ENCODE results near the gene NIPAL4. TPM values are rescaled to one million over a fixed set of nuclear protein-coding genes. Genes with fewer than 3 reads are reported as not detected.

The NIPAL4 gene
- total RNA-seq, 1 donor from 2014 or later, result 5.3 TPM

DNA sequence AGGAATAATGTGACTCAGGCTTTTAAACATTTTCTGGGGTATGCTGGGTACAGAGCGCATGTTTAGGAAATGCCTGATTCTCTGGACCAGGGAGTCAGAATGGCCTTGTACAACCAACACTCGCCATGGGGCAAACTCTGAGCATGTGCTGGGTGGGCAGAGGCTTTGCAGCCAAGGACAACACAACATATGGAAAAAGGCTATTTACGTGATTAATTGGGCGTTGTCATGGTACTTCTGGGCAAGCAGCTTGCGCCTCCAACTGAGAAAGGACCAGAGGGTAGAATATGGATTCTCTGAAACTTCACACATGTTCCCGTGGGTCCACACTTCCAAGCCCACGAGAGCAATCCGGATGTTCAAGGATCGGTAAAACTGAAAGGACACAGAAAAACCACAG, 49.1 kb downstream of the NIPAL4 start:
- DNase-seq (ENCODE audit: low read depth) (no peak), FAIRE-seq (no peak)
- Histone ChIP-seq H3K36me3 (ENCODE audit: control insufficient read depth, insufficient read depth, low read length) (no peaks in the 10 kb centered on the region), H3K27me3 (ENCODE audit: control insufficient read depth, insufficient read depth, low read length) (no peaks in the 10 kb centered on the region), H3K4me3 (ENCODE audit: low read depth, low read length) (no peak overlapping the region)
- TF ChIP-seq, protein P1, sequence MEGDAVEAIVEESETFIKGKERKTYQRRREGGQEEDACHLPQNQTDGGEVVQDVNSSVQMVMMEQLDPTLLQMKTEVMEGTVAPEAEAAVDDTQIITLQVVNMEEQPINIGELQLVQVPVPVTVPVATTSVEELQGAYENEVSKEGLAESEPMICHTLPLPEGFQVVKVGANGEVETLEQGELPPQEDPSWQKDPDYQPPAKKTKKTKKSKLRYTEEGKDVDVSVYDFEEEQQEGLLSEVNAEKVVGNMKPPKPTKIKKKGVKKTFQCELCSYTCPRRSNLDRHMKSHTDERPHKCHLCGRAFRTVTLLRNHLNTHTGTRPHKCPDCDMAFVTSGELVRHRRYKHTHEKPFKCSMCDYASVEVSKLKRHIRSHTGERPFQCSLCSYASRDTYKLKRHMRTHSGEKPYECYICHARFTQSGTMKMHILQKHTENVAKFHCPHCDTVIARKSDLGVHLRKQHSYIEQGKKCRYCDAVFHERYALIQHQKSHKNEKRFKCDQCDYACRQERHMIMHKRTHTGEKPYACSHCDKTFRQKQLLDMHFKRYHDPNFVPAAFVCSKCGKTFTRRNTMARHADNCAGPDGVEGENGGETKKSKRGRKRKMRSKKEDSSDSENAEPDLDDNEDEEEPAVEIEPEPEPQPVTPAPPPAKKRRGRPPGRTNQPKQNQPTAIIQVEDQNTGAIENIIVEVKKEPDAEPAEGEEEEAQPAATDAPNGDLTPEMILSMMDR (IDR thresholded peaks at IDR 0.05; ENCODE audit: insufficient read depth, low read length, severe bottlenecking), result no peak

DNA sequence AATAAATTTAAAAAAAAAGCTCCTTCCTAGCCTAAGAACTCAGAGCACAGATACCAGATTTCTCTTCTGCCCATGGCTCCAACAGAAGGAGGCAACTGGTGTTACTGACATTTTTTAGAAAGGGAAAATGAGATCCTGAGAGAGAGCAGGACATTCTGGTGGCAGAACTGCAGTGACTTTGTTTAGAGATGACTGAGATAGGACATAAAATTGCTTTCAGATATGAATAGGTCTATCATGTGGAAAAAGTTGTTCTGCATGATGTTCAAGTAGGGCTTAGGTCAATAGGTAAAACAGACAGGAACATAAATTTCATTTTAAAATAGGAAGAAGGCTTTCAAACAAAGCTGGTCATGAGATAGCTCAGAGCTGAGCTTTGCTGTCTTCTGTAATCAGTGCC, 49.6 kb downstream of the NIPAL4 start:
- DNase-seq (ENCODE audit: low read depth), result no peak
- TF ChIP-seq, protein P1 (IDR thresholded peaks at IDR 0.05; ENCODE audit: insufficient read depth, low read length, severe bottlenecking), result no peak
- no peak for FAIRE-seq
- no peak overlapping the region for H3K4me3 ChIP-seq (ENCODE audit: low read depth, low read length)
- no peaks in the 10 kb centered on the region for H3K27me3 ChIP-seq (ENCODE audit: control insufficient read depth, insufficient read depth, low read length)
- H3K36me3 ChIP-seq (ENCODE audit: control insufficient read depth, insufficient read depth, low read length), result no peaks in the 10 kb centered on the region

DNA sequence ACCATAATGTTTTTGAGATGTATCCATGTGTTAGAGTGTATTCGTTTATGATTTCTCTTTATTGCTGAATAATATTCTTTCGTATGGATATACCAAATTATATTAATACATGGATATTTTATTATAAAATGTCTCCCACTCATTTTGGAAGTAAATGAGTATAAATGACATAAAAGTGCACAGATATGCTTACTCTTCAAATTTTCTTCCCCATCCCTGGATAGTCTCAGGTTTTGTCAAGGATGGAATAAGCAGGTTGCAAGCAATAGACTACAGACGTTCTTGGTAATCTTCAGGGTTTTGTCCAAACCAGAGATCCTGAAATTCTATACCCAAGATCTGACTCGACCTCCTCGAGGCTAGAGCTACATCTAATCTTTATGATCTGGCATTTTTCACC, 50.7 kb downstream of the NIPAL4 start:
- no peaks in the 10 kb centered on the region for H3K36me3 ChIP-seq (ENCODE audit: control insufficient read depth, insufficient read depth, low read length)
- TF ChIP-seq, protein P1 (IDR thresholded peaks at IDR 0.05; ENCODE audit: insufficient read depth, low read length, severe bottlenecking), result no peak
- no peak for FAIRE-seq
- no peak for DNase-seq (ENCODE audit: low read depth)
- H3K4me3 ChIP-seq (ENCODE audit: low read depth, low read length), result no peak overlapping the region
- H3K27me3 ChIP-seq (ENCODE audit: control insufficient read depth, insufficient read depth, low read length), result no peaks in the 10 kb centered on the region

DNA sequence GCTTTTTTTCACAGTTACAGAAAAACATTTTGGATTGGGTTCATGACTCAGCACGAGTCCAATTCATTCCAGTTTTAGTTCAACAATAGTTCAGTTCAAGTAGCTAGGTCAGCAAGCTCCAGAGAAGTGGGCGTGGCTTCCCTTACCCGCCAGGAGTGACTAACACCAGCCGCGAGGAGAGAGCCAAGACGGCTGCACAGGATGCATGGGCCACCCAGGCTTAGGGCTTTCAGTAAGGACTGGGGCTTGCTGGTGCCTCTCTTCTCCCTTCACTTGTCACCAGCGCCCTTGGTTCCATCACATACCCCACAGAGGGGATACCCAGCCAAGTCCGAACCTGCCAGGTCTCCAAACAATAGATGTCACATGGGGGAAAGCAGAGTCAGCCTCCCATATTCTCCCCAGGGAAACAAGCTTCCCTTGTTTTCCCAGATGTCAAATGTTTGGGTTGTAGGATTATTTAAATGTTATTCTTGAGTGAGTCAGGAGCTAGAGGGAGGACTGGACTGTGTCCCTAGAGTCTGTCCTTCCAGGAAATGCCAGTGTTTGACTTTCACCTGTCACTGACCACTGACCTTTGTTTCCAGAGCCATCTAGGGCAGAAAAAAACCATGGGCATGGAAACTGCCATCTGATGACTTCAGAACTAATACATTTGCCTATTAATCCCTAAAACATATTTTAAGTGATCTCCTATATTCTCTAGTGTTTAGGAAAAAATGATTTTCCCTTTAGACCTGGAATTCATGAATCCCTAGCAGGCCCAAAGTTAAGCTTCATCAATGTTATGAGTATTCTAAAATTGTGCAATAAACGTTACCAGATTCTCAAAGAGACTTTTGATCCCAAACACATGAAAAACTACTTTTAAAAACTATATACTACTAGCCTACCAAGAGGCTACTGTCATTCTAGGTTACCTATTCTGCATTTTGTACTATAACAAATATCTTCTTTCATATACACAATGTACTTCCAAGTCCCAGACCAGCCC, 51.9 kb downstream of the NIPAL4 start:
- H3K36me3 ChIP-seq (ENCODE audit: control insufficient read depth, insufficient read depth, low read length), result no peaks in the 10 kb centered on the region
- FAIRE-seq (no peak), DNase-seq (ENCODE audit: low read depth) (peak; percentile 89)
- H3K27me3 ChIP-seq (ENCODE audit: control insufficient read depth, insufficient read depth, low read length), result no peaks in the 10 kb centered on the region
- TF ChIP-seq, protein P1 (IDR thresholded peaks at IDR 0.05; ENCODE audit: insufficient read depth, low read length, severe bottlenecking), result no peak
- H3K4me3 ChIP-seq (ENCODE audit: low read depth, low read length), result no peak overlapping the region

DNA sequence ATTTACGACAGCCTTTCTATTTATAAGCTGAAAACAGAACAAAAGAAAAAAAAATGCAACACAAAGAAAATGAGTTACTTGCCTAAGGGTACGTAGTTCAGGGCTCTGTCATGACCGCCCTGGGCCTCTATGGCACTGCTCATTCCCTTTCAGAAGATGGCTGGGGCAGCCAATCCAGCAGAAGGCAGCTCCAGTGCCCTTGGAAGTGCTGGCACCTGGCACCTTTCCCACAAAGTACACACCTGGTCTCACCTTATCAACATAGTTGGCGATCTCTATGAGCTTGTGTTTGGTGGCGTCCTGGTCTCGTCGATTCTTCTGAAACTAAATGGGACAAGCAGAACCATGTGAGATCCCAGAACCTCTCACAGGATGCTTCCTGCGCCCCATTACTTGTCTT, 53.2 kb downstream of the NIPAL4 start:
- Histone ChIP-seq H3K4me3 (ENCODE audit: low read depth, low read length) (no peak overlapping the region), H3K27me3 (ENCODE audit: control insufficient read depth, insufficient read depth, low read length) (no peaks in the 10 kb centered on the region), H3K36me3 (ENCODE audit: control insufficient read depth, insufficient read depth, low read length) (no peaks in the 10 kb centered on the region)
- FAIRE-seq, result no peak
- TF ChIP-seq, protein P1 (IDR thresholded peaks at IDR 0.05; ENCODE audit: insufficient read depth, low read length, severe bottlenecking), result no peak
- DNase-seq (ENCODE audit: low read depth), result no peak
